Hematopoietic multipotent progenitor cell (in vitro differentiated cells): Measurements from ENCODE around the gene SLU7. TPM values are rescaled to one million over a fixed set of nuclear protein-coding genes. Genes with fewer than 3 reads are reported as not detected.

Experiments
- DNase-seq, 3 donors: peaks; one replicate each; pipeline ENCODE4 v3.0.0-alpha.2; 2011 to 2015; ENCODE audit warnings: low read depth in 2 of 3, low spot score in 2 of 3
- total RNA-seq: library from RNA; depleted of rRNA; stranded (reverse); fragments of >200 nt; gene quantifications from one replicate; pipeline ENCODE4 v1.2.3, GENCODE V29; 2012

Gene SLU7
- total RNA-seq, 1 donor = 21.5 TPM

DNA sequence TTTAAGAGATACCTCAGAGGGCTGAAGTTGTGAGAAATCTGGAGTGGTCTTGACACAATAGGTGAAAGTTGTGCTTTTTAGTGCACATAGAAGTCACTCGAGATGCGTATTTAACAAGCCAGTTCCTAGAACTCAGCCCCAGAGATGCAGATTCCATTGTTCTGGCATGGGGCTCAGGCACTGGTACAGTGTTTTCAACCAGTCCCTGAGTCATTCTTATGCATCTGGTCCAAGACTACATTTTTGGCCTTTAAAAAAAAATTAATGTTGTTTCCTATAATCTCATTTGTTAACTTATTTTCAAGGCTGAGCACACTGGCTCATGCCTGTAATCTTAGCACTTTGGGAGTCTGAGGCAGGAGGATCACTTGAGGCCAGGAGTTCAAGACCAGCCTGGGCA is 32.4 kb upstream of the SLU7 start:
- no peak for DNase-seq

DNA sequence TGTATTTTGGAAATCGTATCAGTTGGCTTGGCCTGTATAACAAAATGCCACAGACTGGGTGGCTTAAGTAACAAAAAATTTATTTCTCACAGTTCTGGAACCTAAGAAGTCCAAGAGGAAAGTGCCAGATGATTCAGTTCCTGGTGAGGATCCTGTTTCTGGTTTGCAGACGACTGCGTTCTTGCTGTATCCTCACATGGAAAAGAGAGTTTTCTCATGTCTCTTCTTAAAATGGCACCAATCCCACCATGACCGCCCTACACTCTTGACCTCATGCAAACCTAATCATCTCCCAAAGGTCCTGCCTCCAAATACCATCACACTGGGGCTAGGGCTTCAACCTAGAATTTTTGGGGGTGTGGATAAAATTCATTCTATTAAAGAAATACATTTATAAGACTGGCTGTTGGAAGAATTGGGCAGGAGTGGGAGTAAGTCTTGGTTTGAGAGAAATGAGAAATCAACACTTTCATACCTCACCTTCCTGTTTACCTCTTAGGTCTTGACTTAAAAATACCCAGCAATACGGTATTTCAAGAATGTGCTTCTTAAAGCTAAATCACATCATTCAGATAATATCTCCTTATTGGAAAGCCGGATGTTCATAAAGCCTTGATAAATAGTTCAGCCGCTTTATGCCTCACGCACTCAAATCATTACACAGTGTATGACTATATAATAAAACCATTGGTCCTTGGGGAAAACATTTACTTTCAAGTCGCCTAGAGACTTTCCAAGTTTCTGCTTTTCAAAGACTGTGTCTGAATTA is 31.5 kb upstream of the SLU7 start:
- no peak for DNase-seq

- DNase-seq = no peak
Observed at GRCh38 chr5:160449458-160449857, 30.6 kb upstream of the SLU7 start.

DNA sequence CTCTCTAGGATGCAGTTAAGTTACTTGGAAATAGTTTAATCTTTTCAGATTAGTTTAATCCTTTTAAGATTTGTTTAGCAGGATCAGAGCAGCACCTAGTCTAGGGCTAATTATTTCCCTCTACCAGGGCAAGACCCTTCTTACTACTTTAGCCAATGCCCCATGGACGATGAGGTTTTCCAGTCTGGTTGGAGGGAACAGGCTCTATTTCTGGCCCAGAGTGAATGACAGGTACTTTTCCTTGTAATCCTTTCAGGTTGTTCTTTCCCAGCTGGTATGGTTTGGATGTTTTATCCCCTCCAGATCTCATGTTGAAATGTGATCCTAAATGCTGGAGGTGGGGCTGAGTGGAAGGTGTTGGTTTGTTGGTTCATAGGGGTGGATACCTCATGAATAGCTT is 30.0 kb upstream of the SLU7 start:
- no peak for DNase-seq

DNA sequence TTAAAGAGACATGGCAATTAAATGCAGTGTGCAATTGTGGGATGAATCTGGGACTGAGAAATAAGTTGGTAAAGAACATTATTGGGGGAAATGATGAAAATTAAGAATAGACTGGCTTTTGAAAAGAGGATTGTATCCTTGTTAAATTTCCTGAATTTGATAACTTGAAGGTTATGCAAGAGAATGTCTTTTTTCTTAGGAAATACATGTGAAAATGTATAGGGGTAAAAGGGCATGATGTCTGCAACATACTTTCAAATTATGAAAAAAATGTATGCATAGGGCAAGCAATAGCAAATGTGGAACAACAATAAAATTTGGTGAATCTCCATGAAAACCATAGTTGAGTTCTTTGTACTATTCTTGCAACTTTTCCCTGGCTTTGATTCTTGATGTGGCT is 26.9 kb upstream of the SLU7 start:
- DNase-seq = no peak

DNA sequence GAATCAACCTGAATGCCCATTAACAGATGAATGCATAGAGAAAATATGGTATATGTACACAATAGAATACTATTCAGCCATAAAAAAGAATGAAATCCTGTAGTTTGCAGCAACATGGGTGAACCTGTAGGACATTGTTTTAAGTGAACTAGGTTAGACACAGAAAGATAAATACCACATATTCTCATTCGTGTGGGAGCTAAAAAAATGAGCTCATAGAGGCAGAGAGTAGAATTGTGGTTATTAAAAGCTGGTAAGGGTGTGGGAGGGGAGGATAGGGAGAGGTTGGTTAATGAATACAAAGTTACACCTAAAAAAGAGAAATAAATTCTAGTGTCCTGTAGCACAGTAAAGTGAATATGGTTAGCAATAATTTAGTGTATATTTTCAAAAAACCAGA is 26.3 kb upstream of the SLU7 start:
- DNase-seq = no peak

GRCh38 chr5:160444407-160444806 is 25.5 kb upstream of the SLU7 start:
- DNase-seq = no peak

- DNase-seq = no peak
Observed at GRCh38 chr5:160442824-160443431, 24.0 kb upstream of the SLU7 start.

GRCh38 chr5:160441311-160441781 is 22.5 kb upstream of the SLU7 start:
- no peak for DNase-seq

- peak; percentile 81 to 88 (median 84) for DNase-seq
Observed at GRCh38 chr5:160439205-160439600, 20.3 kb upstream of the SLU7 start.

DNA sequence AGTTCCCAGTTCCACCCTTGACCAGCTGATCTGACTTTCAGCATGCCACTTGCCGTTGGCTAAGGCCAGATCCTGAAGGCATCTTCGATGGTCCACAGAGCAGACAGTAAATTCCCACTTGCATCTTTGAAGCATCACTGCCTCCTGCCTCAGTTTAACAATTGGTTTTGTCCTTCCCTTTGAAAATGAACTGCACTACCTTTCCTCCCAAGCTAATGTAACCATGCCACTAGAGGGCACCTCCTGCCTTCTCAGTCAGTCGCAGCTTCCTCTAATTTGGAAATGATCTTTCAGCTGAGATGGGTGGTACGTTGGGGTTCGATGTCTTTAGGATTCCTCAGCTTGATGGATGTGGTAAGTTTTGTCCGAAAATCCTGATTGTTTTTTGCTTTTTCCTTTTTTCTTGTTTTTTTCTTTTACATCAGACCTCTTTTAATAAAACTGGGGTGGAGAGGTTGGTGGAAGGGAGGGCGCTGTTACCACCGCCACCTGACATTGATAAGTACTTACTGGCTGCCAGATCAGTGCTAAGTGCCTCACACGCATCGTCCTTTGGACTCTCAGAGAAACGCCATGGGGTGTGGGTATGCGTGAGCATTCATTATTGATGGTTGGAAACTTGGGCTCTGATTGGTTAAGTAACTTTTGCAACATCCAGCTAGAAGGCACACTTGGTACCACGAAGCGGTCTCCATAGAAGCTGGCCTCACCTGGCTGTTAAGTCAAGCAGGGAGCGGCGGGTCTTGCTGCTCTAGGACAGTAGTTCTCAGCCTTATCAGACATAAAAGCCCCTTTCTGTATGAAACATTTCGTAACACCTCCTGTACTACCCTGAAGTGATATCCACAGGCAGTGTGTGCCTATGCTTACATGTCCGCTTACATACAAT is 19.7 kb upstream of the SLU7 start:
- peak; percentile 38 to 76 (median 73) for DNase-seq

DNA sequence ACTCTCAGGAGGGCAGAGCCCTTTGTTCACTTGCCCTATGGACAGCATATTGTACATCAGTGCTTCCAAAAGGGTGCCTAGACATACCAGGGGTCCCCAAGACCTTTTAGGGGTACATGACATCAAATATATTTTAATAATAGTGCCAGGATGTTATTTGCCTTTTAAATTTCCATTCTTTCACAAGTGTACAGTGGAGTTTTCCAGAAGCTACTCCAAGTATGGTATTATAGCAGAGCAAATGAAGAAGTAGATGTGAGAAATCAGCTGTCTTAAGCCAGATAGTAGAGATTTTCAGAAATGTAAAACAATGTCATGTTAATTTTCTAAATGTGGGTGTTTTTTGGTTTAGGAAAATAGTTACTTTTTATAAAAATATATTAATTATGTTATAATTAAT is 18.4 kb upstream of the SLU7 start:
- no peak for DNase-seq

- DNase-seq = peak in 2 of 3 donors; percentile 22 to 41
Observed at GRCh38 chr5:160436661-160437060, 17.8 kb upstream of the SLU7 start.

- no peak for DNase-seq
Observed at GRCh38 chr5:160436017-160436416, 17.1 kb upstream of the SLU7 start.

DNA sequence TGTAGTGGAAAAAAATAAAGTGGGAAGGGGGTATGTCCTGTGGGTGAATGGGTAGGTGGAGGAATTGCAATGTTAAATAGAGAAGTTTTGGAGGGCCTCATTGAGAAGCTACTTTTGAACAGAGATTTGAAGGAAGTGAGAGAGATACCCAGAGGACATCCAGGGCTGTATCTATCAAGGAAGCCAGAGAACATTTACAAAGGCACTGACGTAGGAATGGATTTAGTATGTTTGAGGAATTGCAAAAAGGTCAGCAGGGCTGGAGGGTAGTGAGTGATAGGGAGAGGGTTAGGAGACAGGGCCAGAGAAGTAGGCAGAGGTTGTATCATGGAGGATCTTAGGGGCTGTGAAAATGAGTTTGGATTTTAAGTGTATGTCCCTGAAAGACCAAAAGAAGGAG is 16.7 kb upstream of the SLU7 start:
- DNase-seq = no peak

- DNase-seq = no peak
Observed at GRCh38 chr5:160434022-160434531, 15.2 kb upstream of the SLU7 start.

- DNase-seq = no peak
Observed at GRCh38 chr5:160432787-160433186, 13.9 kb upstream of the SLU7 start.

GRCh38 chr5:160432196-160432595 is 13.3 kb upstream of the SLU7 start:
- DNase-seq = no peak

DNA sequence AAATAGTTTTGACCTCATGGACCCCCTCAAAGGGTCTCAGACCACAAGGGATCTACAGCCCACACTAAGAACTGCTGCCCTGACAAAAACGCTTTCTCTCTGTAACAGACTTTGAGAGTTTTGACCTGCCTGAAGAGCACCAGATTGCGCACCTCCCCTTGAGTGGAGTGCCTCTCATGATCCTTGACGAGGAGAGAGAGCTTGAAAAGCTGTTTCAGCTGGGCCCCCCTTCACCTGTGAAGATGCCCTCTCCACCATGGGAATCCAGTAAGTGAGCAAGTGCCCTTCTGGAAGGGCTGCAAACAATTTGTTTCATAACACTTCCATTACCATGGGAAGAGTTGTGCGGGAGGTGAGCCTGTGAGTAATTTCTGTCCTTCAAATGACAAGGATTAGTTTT is 8.7 kb upstream of the SLU7 start:
- no peak for DNase-seq

DNA sequence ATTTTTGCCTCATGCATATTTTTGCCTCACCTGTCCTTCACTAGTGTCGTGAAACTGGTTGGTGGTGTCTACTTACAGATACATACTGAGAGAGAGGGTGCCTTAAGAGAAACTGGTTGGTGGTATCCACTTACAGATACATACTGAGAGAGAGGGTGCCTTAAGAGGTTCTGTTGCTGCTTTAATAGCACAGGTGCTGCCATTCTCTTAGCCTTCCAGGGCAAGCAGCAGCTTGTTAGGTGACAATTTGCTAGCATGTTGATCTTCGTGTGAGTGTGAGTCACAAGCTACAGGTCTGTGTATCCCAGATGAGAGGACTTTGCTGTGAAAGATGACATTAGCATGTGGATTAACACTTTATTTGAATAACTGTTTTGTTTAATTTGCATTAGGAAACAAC is 4.2 kb upstream of the SLU7 start:
- no peak for DNase-seq

DNA sequence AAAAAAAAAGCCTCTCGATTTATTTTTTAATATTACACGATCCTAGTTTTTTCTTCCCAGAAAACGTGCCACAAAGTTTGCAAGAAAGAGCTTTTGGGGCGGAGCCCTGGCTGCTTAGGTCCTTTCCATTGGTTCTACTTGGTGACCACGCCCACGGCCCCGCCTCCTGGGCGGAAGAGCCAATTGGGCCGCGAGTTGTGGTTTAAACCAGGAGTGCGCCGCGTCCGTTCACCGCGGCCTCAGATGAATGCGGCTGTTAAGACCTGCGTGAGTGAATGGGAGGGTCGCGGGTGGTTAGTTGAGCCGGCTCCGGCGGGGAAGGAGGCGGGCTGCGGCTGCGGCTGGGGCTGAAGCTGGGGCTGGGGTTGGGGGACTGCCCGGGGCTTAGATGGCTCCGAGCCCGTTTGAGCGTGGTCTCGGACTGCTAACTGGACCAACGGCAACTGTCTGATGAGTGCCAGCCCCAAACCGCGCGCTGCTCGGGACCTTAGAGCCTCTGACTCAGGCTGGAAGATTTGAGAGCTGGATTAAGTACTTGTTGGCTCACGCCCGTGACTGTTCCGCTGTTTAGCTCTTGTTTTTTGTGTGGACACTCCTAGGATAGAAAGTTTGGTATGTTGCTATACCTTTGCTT is 2.9 kb upstream of the SLU7 start, which contains the start of gene PTTG1:
Gene PTTG1, plus strand, starts transcription at position 231 of the 634 bp plus-strand sequence. CDS start 458 bp downstream, outside the sequence.
- peak; percentile 85 to 98 (median 98) for DNase-seq
